AG09319 (cell line): ENCODE results near the gene TLX2.

ENCODE experiments used
- DNase-seq: peaks from one replicate; pipeline ENCODE4 v3.0.0-alpha.2; 2010; ENCODE audit warnings: low read depth; ENCODE audit errors: extremely low read depth
- TF ChIP-seq, protein P1 (sequence below): IDR thresholded peaks from 2 replicates; pipeline ENCODE4 v1.5.1; 2011; ENCODE audit warnings: low read depth, mild to moderate bottlenecking, inconsistent platforms, low read length, moderate library complexity

Gene TLX2

DNA sequence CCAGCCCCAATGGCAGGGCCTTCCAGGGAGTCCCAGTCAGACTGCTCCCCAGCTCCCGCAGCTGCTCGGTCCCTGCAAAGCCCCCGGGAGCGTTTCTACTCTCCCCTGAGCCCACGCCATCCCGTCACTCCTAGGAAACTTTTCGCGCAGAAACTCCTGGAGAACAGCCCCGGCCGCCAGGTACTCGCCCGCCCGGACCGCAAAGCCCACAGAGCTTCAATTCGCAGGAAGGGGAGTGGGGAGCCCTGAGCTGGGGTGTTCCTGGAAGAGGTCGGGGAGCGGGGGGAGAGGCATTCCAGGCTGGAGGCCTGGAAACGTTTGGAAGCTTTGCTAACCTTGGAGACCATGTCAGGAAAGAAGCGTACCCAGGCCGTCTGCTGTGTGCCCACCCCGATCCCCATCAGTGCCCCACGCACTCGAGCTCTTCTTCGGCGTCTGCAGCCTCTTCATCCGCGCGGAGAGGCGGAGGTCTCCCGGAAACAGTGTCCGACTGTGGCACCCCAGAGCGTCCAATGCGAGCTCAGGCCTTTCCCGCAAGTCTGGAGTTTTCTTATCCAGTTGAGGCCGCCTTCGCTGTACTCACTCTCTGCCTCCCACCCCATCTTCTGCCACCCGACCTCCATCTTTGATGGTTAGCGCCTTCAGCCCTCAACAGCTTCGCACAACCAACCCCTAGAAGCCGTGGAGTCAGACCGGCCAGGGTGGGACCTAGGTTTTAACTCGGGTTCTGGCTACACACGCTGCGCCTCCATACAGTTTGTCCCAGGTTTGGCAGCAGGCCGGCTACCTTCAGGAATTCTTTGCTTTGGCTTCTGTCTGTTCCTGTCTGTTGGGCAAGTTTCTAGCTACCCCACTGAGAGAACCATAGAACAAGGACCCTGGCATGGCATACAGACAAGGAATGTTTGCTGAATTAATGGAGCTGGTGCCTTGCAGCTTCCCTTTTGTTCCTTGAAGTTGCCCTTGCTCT, 10.5 kb upstream of the TLX2 start:
- TF ChIP-seq, protein P1, sequence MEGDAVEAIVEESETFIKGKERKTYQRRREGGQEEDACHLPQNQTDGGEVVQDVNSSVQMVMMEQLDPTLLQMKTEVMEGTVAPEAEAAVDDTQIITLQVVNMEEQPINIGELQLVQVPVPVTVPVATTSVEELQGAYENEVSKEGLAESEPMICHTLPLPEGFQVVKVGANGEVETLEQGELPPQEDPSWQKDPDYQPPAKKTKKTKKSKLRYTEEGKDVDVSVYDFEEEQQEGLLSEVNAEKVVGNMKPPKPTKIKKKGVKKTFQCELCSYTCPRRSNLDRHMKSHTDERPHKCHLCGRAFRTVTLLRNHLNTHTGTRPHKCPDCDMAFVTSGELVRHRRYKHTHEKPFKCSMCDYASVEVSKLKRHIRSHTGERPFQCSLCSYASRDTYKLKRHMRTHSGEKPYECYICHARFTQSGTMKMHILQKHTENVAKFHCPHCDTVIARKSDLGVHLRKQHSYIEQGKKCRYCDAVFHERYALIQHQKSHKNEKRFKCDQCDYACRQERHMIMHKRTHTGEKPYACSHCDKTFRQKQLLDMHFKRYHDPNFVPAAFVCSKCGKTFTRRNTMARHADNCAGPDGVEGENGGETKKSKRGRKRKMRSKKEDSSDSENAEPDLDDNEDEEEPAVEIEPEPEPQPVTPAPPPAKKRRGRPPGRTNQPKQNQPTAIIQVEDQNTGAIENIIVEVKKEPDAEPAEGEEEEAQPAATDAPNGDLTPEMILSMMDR: no peak
- no peak for DNase-seq

DNA sequence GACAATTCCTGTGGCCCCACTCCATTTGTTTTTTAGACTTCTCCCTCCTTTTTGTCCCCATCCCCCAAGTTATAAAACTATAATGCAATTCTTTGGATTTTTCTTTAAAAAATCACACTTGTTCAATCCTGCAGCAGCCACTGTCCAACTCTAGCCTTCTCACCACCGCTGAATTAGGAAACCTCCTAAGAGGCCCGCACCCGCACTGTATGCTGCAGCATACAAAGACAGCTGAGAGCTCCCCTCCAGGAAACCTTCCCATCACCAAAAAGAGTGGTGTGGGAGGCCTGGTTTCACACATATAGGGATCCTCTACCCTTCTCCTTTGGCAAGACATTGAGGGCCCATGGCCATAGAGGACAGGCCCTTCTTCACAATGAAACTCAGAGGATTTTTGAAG, 9.7 kb upstream of the TLX2 start:
- TF ChIP-seq, protein P1: no peak
- no peak for DNase-seq

DNA sequence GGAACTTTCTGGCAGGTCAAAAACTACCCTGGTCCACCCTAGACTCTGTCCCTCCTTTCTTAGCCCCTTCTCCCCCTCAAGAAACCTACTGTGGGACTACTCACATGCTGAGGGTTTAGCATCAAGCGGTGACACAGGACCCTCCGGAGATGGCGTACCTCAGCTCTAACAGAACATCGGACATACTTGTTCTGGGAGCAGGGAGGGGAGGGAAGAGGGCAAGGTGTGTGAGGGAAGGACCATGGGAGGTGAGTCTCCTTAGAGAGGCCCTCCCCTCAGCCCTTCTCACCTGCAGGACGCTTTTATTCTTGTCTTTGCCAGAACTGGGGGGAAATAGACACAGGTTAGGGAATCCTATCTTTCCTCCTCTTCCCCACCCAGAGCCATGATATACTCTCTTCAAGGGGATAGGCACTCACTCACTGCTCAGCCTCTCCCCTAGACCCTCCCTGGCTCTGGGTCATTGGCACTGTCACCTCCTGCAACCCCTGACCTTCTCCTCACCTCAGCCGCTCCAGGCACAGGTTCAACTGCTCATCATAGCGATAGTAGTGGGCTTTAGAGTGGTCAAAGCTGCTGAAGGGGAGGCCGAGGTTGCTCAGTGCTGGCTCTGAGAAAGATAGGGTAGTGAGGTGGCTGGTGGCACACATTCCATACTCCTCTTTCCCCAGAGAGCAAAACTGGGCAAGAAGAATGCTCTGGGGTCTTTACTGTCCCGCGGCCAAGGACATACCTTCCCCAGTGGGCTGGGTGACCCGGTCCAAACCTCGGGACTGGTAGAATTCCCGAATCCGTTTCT, 8.6 kb upstream of the TLX2 start:
- DNase-seq: no peak
- TF ChIP-seq, protein P1: no peak

DNA sequence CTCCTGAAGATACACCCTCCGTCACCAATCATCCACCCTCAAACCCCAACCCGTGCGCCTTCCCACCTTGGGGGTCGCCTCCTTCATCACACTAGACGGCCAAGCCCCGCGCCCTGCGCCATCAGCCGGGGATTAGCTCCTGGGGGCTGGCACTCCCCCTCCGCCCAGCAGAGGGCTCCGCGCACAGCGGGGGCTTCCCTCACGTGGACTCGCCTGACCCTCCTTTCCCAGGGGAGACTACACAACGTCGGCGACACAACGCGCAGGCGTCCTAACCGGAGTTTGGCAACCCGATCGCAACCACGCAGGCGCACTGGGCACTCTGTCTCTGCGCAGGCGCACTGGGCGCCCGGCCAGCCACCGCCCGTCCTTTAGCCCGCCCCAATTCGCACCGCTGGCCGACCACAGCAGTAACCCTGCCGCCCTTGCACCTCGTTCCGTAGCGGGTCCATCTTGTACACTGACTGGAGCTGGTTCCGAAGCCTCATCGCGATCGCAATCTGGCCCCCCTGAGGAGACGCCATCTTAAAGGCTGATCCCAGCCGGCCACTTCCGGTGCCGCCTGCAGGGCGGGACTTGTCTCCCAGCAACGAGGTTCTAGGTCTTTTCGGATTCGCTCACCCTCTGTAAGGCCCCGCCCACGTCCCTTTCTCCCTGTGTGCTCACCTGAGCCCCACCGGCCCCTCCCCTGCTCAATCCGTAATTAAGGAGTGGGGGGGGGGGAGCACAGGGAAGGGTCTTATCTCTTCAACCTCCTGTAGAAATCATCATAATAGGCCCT, 6.9 kb upstream of the TLX2 start, which contains the start of gene PCGF1:
Gene PCGF1, minus strand, starts transcription at position 551 of the 781 bp plus-strand sequence. Its CDS starts 27 bp downstream, at position 524.
- DNase-seq: peak; percentile 97
- TF ChIP-seq, protein P1: peak; percentile 44

DNA sequence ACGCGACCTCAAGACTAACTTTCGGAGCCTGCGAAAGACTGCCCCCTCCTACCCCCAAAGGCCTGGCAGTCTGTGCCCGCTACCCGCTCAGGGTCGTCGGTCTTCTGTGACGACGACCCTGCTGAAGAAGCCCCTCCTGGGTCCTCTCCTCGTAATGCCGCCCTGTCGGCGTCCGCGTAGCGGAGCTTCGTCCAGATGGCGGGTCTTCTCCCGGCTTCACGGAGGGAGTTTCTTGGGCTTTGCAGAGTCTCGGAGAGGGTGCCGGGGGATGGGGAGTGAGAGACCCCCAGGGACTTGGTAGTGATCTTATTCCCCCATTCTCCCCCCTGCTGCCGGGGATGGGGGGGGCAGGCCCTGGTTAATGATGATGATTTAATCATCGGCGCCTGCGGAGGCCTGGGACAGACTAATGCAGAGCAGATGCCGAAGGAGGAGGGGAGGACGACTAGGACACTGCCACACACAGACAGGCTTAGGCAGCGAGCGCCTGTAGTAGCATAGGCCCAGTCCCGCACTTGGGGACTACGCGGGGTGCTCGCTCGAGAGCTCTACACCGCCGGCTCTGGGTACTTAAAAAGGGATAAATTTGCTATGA, 6.2 kb upstream of the TLX2 start:
- no peak for DNase-seq
- TF ChIP-seq, protein P1: no peak

GRCh38 chr2:74510272-74510671, 4.0 kb upstream of the TLX2 start:
- DNase-seq: no peak
- TF ChIP-seq, protein P1: no peak
